Stimulated activated CD4-positive, alpha-beta T cell treated with anti-CD3 and anti-CD28 coated beads, Interleukin-2, amount 100 ng/mL, for 48 hours (primary cell): Measurements from ENCODE around the gene KCNIP4.

ENCODE experiments used
- DNase-seq, 2 donors: peaks; one replicate each; pipeline ENCODE4 v3.0.0-alpha.2; 2020

Gene KCNIP4

DNA sequence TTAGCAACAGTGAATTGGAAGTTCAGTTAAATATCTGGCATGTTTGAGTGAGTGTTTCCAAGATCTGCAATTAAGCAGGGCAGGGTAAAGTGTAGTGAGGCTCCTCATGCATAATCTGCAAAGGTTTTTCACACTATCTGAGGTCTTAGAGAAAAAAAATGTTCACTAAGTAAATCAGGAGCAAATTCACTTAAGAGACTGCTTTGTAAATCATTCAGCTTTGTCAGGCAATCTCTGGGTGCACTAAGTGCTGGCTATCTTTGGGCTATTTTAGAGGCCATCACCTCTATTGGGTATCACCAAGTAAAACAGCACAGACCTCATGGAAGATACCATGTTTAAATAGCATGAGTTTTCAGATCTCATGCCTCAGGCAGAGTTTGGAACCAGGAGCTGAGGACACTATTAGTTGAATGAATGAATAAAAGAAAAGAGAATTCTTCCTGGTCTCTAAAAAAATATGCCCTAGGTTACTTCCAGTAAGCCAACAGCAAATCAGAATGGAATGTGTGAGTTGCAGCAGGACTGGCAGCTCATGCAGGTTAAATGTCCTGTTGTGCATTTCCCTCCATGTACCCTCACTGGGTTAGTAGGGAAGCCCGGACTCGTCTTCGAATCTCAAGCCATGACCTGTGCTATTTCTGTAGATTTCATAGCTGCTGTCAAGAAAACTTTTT is 195.3 kb downstream of the KCNIP4 start:
- no peak for DNase-seq

DNA sequence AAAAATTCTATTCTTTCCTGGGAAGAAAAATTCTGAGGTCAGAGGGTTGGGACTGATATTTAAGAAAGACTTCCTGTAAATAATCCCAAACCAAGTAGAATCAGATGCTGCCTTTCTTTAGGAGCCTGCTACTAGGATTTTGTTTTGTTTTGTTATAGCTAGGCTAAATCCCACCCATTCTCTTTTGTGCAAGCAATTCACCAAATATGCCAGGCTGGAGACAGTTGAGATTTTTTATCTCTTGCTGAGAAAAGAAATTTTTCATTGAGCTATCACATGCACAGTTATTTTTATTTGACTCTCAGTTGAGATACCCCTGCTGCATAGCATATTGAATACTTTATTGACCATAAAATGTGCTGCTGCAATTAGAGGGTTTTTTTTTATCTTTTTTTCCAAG is 196.0 kb downstream of the KCNIP4 start:
- no peak for DNase-seq

GRCh38 chr4:21749924-21750323 is 198.6 kb downstream of the KCNIP4 start:
- DNase-seq: no peak

DNA sequence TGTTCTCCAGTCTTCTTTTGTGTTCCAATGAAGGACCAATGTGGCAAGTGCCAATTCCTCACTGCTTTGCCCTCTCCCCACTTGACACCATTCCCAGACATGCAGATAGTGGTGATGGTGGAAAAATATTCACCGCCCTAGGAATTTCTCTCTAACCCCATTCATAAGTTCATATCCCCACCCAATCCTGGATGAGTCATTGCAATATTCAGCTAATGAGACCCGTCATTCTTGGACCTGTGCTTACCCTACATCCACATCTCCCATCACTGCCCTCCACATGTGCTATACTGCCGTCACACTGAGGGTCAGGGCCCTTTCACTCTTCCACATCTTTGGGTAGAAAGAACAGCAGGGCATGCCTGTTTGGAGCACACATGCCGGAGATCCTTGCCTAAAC is 199.2 kb downstream of the KCNIP4 start:
- no peak for DNase-seq

- DNase-seq: no peak
Observed at GRCh38 chr4:21744046-21744445, 204.5 kb downstream of the KCNIP4 start.

GRCh38 chr4:21742326-21742725 is 206.2 kb downstream of the KCNIP4 start:
- DNase-seq: no peak

DNA sequence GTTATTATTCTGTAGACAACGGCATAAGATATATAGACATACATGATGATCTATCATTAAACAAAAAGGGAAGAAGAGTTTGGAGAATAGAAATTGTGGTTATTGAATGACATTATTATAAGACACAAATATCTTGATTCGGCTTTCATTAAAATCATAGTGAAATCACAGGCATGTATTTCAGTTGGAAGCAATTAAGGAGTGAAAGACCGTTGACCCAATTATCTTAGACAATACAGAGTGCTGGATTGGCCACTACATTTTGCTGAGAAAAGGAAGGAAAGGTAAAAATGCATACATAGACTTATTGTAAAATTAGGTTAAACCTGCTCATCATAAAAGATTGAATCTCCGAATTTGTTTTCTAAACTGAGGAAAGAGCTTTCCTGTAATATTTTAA is 209.8 kb downstream of the KCNIP4 start:
- DNase-seq: no peak

DNA sequence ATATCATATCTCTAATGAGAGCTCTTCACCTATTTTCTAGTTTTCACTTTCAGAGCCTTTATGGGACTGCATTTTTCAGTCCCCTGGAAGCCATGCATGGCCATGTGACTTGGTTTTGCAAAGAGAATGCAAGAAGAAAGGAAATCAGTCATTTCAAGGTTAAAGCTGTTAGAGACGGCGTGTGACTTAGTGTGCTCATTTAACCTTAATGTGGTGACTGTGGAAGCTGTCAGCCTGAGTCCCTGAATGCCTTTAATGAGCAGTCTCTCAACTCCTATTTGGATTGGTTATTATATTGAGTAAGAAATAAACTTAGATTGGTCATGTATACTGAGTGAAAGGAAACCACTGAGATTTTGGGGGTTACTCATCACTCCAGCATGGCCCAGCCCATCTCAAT is 212.7 kb downstream of the KCNIP4 start:
- no peak for DNase-seq

DNA sequence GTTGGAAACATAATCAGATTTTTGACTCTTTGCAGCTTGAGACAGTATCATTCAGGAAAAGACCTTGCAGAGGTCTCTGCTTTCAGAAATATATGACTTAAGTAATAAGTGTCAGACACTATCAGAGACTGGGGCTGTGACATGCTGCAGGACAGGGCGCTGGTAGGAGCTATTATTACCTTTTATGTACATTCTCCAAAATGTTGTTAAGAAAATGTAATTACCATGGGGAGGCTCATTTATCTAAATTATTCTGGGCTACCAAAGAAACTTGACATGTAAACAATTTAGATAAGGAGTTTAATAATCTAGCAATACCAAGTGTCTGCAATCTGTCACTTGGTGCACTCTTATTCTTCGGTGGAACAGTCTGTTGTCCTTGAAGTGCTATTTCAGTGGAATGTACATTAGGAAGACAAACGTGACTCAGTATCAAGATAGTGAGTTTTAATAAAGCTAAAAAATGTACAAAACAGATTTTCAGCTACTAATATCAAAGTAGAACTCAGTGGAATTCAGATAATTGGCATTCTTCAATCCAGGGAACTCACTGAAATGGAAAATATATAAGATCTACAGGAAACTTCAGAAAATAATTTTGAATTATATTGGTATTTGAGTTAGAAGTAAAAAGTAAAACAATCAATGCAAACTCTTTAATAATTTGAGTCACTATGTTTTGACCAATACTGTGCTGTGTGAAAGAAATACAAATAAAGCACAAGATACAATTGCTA is 214.5 kb downstream of the KCNIP4 start:
- DNase-seq: no peak

- no peak for DNase-seq
Observed at GRCh38 chr4:21728304-21728703, 220.3 kb downstream of the KCNIP4 start.

- DNase-seq: no peak
Observed at GRCh38 chr4:21726255-21726815, 222.2 kb downstream of the KCNIP4 start.

DNA sequence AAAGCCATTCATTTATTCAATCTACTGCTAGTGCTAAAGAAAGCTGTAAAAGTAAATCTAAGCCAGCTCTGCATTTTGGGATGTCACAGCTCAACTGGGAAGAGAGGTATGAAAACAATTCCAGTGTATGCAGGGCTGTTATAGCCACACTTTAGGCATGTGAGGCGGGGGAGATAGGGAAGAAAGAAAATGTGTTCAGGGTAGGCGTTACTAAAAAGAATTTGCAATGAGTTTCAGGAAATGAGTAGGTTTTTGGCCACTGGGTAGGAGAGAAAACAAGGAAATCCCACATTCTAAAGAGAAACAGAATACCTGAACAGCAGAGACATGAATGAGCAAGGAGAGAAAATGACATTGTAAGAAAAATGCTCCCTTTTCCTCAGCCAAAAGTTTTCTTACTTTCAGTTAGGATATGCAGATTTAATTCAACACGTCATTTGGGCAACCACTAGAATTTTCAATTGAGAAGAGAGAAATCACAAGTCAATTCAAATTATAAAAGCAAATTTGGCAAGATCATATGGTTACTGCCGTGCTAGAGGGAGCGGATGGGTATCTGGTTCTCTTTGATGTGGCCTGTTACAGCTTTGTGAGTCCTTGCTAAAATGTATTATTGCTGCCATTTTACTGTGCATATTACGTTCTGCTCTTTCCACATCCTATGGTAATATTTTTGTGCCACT is 226.3 kb downstream of the KCNIP4 start:
- DNase-seq: no peak

DNA sequence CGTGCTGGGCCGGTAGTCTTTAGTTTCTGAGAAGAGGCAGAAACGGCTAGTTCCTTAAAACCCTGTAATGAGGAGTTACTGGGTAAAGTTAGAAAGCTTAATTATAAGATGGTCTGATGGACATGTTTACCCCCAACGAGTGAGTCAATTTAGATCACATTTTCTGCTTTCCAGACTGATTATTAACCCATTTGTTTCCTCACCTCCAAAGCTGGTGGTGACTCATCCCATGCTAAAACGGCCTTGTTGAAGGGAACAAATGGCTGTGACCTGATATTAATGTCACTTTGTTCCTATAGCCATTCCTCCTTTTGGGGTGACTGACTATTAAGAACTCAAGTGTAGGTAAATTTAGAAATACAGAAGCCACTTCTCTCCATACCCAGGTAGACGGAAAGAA is 232.0 kb downstream of the KCNIP4 start:
- DNase-seq: no peak

- DNase-seq: no peak
Observed at GRCh38 chr4:21710179-21710835, 238.3 kb downstream of the KCNIP4 start.

DNA sequence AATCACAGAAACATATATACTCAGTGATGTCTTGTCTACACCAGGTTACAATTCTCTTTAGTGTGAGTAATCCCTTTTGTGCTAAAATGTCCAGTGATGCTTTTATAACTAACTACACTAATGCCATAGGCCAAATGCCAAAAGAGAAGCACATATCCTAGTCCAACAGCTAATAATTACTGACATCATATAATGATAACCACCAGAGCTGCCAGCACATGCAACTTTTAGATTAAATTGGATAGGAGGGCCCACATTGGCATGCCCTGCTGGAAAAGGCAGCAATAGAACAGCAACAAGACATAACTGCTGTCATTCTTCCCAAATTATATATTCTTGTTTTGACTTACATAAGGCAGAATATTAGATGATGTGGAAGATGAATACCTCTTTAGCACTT is 238.8 kb downstream of the KCNIP4 start:
- no peak for DNase-seq

DNA sequence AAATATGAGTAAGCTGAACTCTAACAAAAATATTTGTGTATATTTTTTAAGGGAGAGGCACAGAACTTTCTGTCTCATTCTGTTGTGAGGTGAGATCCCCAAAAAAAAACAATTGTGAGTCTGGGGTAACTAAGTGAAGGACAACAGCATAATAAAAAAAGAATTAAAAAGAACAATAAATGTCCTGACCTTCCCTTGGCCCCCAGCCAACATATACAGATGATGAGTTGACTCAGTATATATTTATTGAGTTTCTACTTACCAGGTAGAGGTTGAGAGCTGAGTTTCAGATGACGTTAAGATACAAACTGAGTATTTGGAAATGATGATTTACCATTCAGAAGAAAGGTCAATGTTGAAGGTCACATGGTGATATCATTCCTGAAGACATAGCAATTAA is 239.5 kb downstream of the KCNIP4 start:
- DNase-seq: no peak

GRCh38 chr4:21699446-21699845 is 249.1 kb downstream of the KCNIP4 start:
- DNase-seq: no peak

GRCh38 chr4:21697583-21697982 is 251.0 kb downstream of the KCNIP4 start:
- peak in 1 of 2 donors; percentile 1 for DNase-seq

GRCh38 chr4:21695141-21695540 is 253.4 kb downstream of the KCNIP4 start:
- DNase-seq: no peak

- DNase-seq: no peak
Observed at GRCh38 chr4:21692241-21692640, 256.3 kb downstream of the KCNIP4 start.

- no peak for DNase-seq
Observed at GRCh38 chr4:21688596-21689265, 259.8 kb downstream of the KCNIP4 start.

GRCh38 chr4:21685911-21686310 is 262.7 kb downstream of the KCNIP4 start:
- no peak for DNase-seq
